ENCODE data around the gene ARHGEF28. TPM values are rescaled to one million over a fixed set of nuclear protein-coding genes. Genes with fewer than 3 reads are reported as not detected.

ARHGEF28 gene
- polyA plus RNA-seq, 1 donor from 2014 or later, result not detected

GRCh38 chr5:73985145-73985544 is 359.1 kb downstream of the ARHGEF28 start:
- no peak overlapping the region for H3K4me2 ChIP-seq (ENCODE audit: low read length)
- H3K4me3 ChIP-seq (ENCODE audit: low read length), result no peak overlapping the region
- H3K36me3 ChIP-seq (ENCODE audit: insufficient read depth, low read length), result no peaks in the 10 kb centered on the region
- no peaks in the 10 kb centered on the region for H3F3A ChIP-seq (ENCODE audit: insufficient read depth, low read length, poor library complexity, severe bottlenecking)
- H2AFZ ChIP-seq (ENCODE audit: low read depth, low read length), result no peak overlapping the region
- no peaks in the 10 kb centered on the region for H3K27me3 ChIP-seq (ENCODE audit: insufficient read depth, low read depth, low read length)
- TF ChIP-seq RAD21 (conservative IDR thresholded peaks at IDR 0.05) (peak; percentile 35), CTCF (IDR thresholded peaks at IDR 0.05; ENCODE audit: poor library complexity, severe bottlenecking) (peak; percentile 20), REST (IDR thresholded peaks at IDR 0.05; ENCODE audit: borderline replicate concordance) (no peak), TAF1 (IDR thresholded peaks at IDR 0.05; ENCODE audit: low read depth) (no peak), EP300 (conservative IDR thresholded peaks at IDR 0.05; ENCODE audit: poor library complexity, severe bottlenecking) (no peak), EZH2 (IDR thresholded peaks at IDR 0.05; ENCODE audit: borderline replicate concordance, insufficient read depth, low read length, poor library complexity, severe bottlenecking) (no peak), POLR2AphosphoS5 (IDR thresholded peaks at IDR 0.05) (no peak), MXI1 (conservative IDR thresholded peaks at IDR 0.05; ENCODE audit: poor library complexity, severe bottlenecking) (no peak), SMC3 (conservative IDR thresholded peaks at IDR 0.05; ENCODE audit: poor library complexity) (peak; percentile 30)
- H3K27ac ChIP-seq (ENCODE audit: low read length), result no peak overlapping the region
- H3K9me2 ChIP-seq (ENCODE audit: insufficient read depth, low read length), result no peaks in the 10 kb centered on the region
- no peaks in the 10 kb centered on the region for H3K9me3 ChIP-seq (ENCODE audit: low read length)
- no peak overlapping the region for H3K9ac ChIP-seq (ENCODE audit: low read length)
- H4K20me1 ChIP-seq (ENCODE audit: insufficient read depth), result no peaks in the 10 kb centered on the region
- no peaks in the 10 kb centered on the region for H3K79me2 ChIP-seq (replicated peaks; ENCODE audit: insufficient read depth, low read length)

- Histone ChIP-seq H3K27ac (ENCODE audit: low read length) (no peak overlapping the region), H3K9me2 (ENCODE audit: insufficient read depth, low read length) (no peaks in the 10 kb centered on the region), H2AFZ (ENCODE audit: low read depth, low read length) (no peak overlapping the region), H4K20me1 (ENCODE audit: insufficient read depth) (no peaks in the 10 kb centered on the region), H3K9me3 (ENCODE audit: low read length) (no peaks in the 10 kb centered on the region), H3K4me3 (ENCODE audit: low read length) (no peak overlapping the region), H3K36me3 (ENCODE audit: insufficient read depth, low read length) (no peaks in the 10 kb centered on the region), H3K27me3 (ENCODE audit: insufficient read depth, low read depth, low read length) (no peaks in the 10 kb centered on the region), H3K9ac (ENCODE audit: low read length) (no peak overlapping the region), H3K4me2 (ENCODE audit: low read length) (no peak overlapping the region), H3K79me2 (replicated peaks; ENCODE audit: insufficient read depth, low read length) (no peaks in the 10 kb centered on the region), H3F3A (ENCODE audit: insufficient read depth, low read length, poor library complexity, severe bottlenecking) (no peaks in the 10 kb centered on the region)
- TF ChIP-seq RAD21 (conservative IDR thresholded peaks at IDR 0.05), result no peak
- no peak for TF ChIP-seq CTCF (IDR thresholded peaks at IDR 0.05; ENCODE audit: poor library complexity, severe bottlenecking)
- TF ChIP-seq EP300 (conservative IDR thresholded peaks at IDR 0.05; ENCODE audit: poor library complexity, severe bottlenecking), result no peak
- no peak for TF ChIP-seq POLR2AphosphoS5 (IDR thresholded peaks at IDR 0.05)
- no peak for TF ChIP-seq EZH2 (IDR thresholded peaks at IDR 0.05; ENCODE audit: borderline replicate concordance, insufficient read depth, low read length, poor library complexity, severe bottlenecking)
- no peak for TF ChIP-seq MXI1 (conservative IDR thresholded peaks at IDR 0.05; ENCODE audit: poor library complexity, severe bottlenecking)
- TF ChIP-seq TAF1 (IDR thresholded peaks at IDR 0.05; ENCODE audit: low read depth), result no peak
- no peak for TF ChIP-seq REST (IDR thresholded peaks at IDR 0.05; ENCODE audit: borderline replicate concordance)
- no peak for TF ChIP-seq SMC3 (conservative IDR thresholded peaks at IDR 0.05; ENCODE audit: poor library complexity)
Measured at GRCh38 chr5:73986729-73987128, 360.7 kb downstream of the ARHGEF28 start.

All from neural cell (in vitro differentiated cells).